ENCODE results near the gene PEAK1.
"Not testable (repeated sequence)": the region's sequence is repeated elsewhere in the genome, so short reads cannot be mapped to it uniquely, and the experiment has no call there.

Gene PEAK1

GRCh38 chr15:77406846-77407245 lies 13.1 kb downstream of the PEAK1 start:
- Histone ChIP-seq H3K9ac (ENCODE audit: low read length) (no peak overlapping the region), H3K23ac (ENCODE audit: low read length in 2 of 2) (no peak overlapping the region), H2AFZ (ENCODE audit: low read depth, low read length) (no peak overlapping the region), H3K4me2 (ENCODE audit: low read length, poor library complexity, severe bottlenecking) (no peak overlapping the region), H3K79me1 (replicated peaks; ENCODE audit: low read length, poor library complexity, severe bottlenecking) (peaks cover 13% of the 10 kb centered on the region), H2AK5ac (ENCODE audit: low read length, severe bottlenecking) (no peak overlapping the region), H3K14ac (ENCODE audit: low read length in 2 of 2) (no peak overlapping the region), H3K9me3 (ENCODE audit: control insufficient read depth, low read length) (no peaks in the 10 kb centered on the region), H3K4me1 (ENCODE audit: control insufficient read depth, insufficient read depth, low read depth, low read length) (no peaks in the 10 kb centered on the region), H3K27me3 (ENCODE audit: control insufficient read depth in 1 of 2, insufficient read depth in 1 of 2, low read length in 2 of 2) (no peaks in the 10 kb centered on the region), H3K4ac (ENCODE audit: low read depth in 1 of 2, low read length in 2 of 2) (no peak overlapping the region), H3K4me3 (ENCODE audit: insufficient read depth in 1 of 2, low read depth in 1 of 2, low read length in 2 of 2) (no peak overlapping the region), H3K36me3 (ENCODE audit: control insufficient read depth in 1 of 2, insufficient read depth in 2 of 2, low read depth in 1 of 2, low read length in 2 of 2) (peaks cover 0 to 4% of the 10 kb centered on the region in 2 experiments), H3K27ac (ENCODE audit: low read length, poor library complexity, severe bottlenecking) (no peak overlapping the region), H2BK5ac (ENCODE audit: low read depth, low read length, poor library complexity, severe bottlenecking) (no peak overlapping the region), H4K8ac (ENCODE audit: low read length) (no peak overlapping the region), H2BK12ac (ENCODE audit: low read length in 2 of 2) (no peak overlapping the region), H4K91ac (ENCODE audit: low read length) (no peak overlapping the region), H3K18ac (ENCODE audit: low read depth in 1 of 2, low read length in 2 of 2) (no peak overlapping the region), H2BK15ac (ENCODE audit: low read depth, poor library complexity, severe bottlenecking) (no peak overlapping the region), H2BK120ac (ENCODE audit: low read depth, low read length) (no peak overlapping the region)
- DNase-seq, result no peak
- 96% methylated on average over 4 of the region's 4 CpGs for WGBS

GRCh38 chr15:77406173-77406759 lies 13.6 kb downstream of the PEAK1 start:
- not testable (repeated sequence) for H4K91ac ChIP-seq (ENCODE audit: low read length); H4K8ac ChIP-seq (ENCODE audit: low read length); H2BK120ac ChIP-seq (ENCODE audit: low read depth, low read length); H3K23ac ChIP-seq (ENCODE audit: low read length in 2 of 2); H3K9me3 ChIP-seq (ENCODE audit: control insufficient read depth, low read length); H3K4me3 ChIP-seq (ENCODE audit: insufficient read depth in 1 of 2, low read depth in 1 of 2, low read length in 2 of 2); H3K36me3 ChIP-seq (ENCODE audit: control insufficient read depth in 1 of 2, insufficient read depth in 2 of 2, low read depth in 1 of 2, low read length in 2 of 2); H2AFZ ChIP-seq (ENCODE audit: low read depth, low read length); H3K27me3 ChIP-seq (ENCODE audit: control insufficient read depth in 1 of 2, insufficient read depth in 1 of 2, low read length in 2 of 2); H3K27ac ChIP-seq (ENCODE audit: low read length, poor library complexity, severe bottlenecking); H3K4me1 ChIP-seq (ENCODE audit: control insufficient read depth, insufficient read depth, low read depth, low read length); H2BK5ac ChIP-seq (ENCODE audit: low read depth, low read length, poor library complexity, severe bottlenecking); H3K14ac ChIP-seq (ENCODE audit: low read length in 2 of 2); H2AK5ac ChIP-seq (ENCODE audit: low read length, severe bottlenecking); H3K4me2 ChIP-seq (ENCODE audit: low read length, poor library complexity, severe bottlenecking); H2BK15ac ChIP-seq (ENCODE audit: low read depth, poor library complexity, severe bottlenecking); H2BK12ac ChIP-seq (ENCODE audit: low read length in 2 of 2); H3K4ac ChIP-seq (ENCODE audit: low read depth in 1 of 2, low read length in 2 of 2); H3K9ac ChIP-seq (ENCODE audit: low read length); DNase-seq; H3K18ac ChIP-seq (ENCODE audit: low read depth in 1 of 2, low read length in 2 of 2)
- WGBS, result 96% methylated on average over 1 of the region's 1 CpG
- H3K79me1 ChIP-seq (replicated peaks; ENCODE audit: low read length, poor library complexity, severe bottlenecking), result peaks cover 10% of the 10 kb centered on the region

GRCh38 chr15:77402740-77403379 lies 17.0 kb downstream of the PEAK1 start:
- Histone ChIP-seq H3K14ac (ENCODE audit: low read length in 2 of 2) (no peak overlapping the region), H2BK120ac (ENCODE audit: low read depth, low read length) (no peak overlapping the region), H2BK5ac (ENCODE audit: low read depth, low read length, poor library complexity, severe bottlenecking) (no peak overlapping the region), H3K4me1 (ENCODE audit: control insufficient read depth, insufficient read depth, low read depth, low read length) (no peaks in the 10 kb centered on the region), H2BK15ac (ENCODE audit: low read depth, poor library complexity, severe bottlenecking) (no peak overlapping the region), H3K18ac (ENCODE audit: low read depth in 1 of 2, low read length in 2 of 2) (no peak overlapping the region), H3K4me3 (ENCODE audit: insufficient read depth in 1 of 2, low read depth in 1 of 2, low read length in 2 of 2) (peak overlapping the region in 1 of 2 experiments; percentile 7), H3K36me3 (ENCODE audit: control insufficient read depth in 1 of 2, insufficient read depth in 2 of 2, low read depth in 1 of 2, low read length in 2 of 2) (peaks cover 0 to 4% of the 10 kb centered on the region in 2 experiments), H3K27ac (ENCODE audit: low read length, poor library complexity, severe bottlenecking) (no peak overlapping the region), H2AK5ac (ENCODE audit: low read length, severe bottlenecking) (no peak overlapping the region), H3K4ac (ENCODE audit: low read depth in 1 of 2, low read length in 2 of 2) (no peak overlapping the region), H4K91ac (ENCODE audit: low read length) (no peak overlapping the region), H4K8ac (ENCODE audit: low read length) (no peak overlapping the region), H3K79me1 (replicated peaks; ENCODE audit: low read length, poor library complexity, severe bottlenecking) (peaks cover 9% of the 10 kb centered on the region), H2BK12ac (ENCODE audit: low read length in 2 of 2) (no peak overlapping the region), H3K9ac (ENCODE audit: low read length) (peak overlapping the region; percentile 61), H3K27me3 (ENCODE audit: control insufficient read depth in 1 of 2, insufficient read depth in 1 of 2, low read length in 2 of 2) (no peaks in the 10 kb centered on the region), H3K4me2 (ENCODE audit: low read length, poor library complexity, severe bottlenecking) (no peak overlapping the region), H3K23ac (ENCODE audit: low read length in 2 of 2) (no peak overlapping the region), H2AFZ (ENCODE audit: low read depth, low read length) (no peak overlapping the region), H3K9me3 (ENCODE audit: control insufficient read depth, low read length) (peaks cover 21% of the 10 kb centered on the region)
- 38% methylated on average over 1 of the region's 1 CpG for WGBS
- peak; percentile 66 for DNase-seq

GRCh38 chr15:77400258-77400657 lies 19.6 kb downstream of the PEAK1 start:
- Histone ChIP-seq H2BK120ac (ENCODE audit: low read depth, low read length) (no peak overlapping the region), H2AFZ (ENCODE audit: low read depth, low read length) (no peak overlapping the region), H2BK12ac (ENCODE audit: low read length in 2 of 2) (no peak overlapping the region), H2BK15ac (ENCODE audit: low read depth, poor library complexity, severe bottlenecking) (no peak overlapping the region), H4K8ac (ENCODE audit: low read length) (no peak overlapping the region), H2AK5ac (ENCODE audit: low read length, severe bottlenecking) (no peak overlapping the region), H3K23ac (ENCODE audit: low read length in 2 of 2) (no peak overlapping the region), H3K14ac (ENCODE audit: low read length in 2 of 2) (no peak overlapping the region), H3K9me3 (ENCODE audit: control insufficient read depth, low read length) (peaks cover 28% of the 10 kb centered on the region), H3K27ac (ENCODE audit: low read length, poor library complexity, severe bottlenecking) (no peak overlapping the region), H3K36me3 (ENCODE audit: control insufficient read depth in 1 of 2, insufficient read depth in 2 of 2, low read depth in 1 of 2, low read length in 2 of 2) (peaks cover 0 to 4% of the 10 kb centered on the region in 2 experiments), H4K91ac (ENCODE audit: low read length) (no peak overlapping the region), H3K27me3 (ENCODE audit: control insufficient read depth in 1 of 2, insufficient read depth in 1 of 2, low read length in 2 of 2) (no peaks in the 10 kb centered on the region), H3K79me1 (replicated peaks; ENCODE audit: low read length, poor library complexity, severe bottlenecking) (peaks cover 5% of the 10 kb centered on the region), H3K4ac (ENCODE audit: low read depth in 1 of 2, low read length in 2 of 2) (no peak overlapping the region), H3K18ac (ENCODE audit: low read depth in 1 of 2, low read length in 2 of 2) (no peak overlapping the region), H2BK5ac (ENCODE audit: low read depth, low read length, poor library complexity, severe bottlenecking) (no peak overlapping the region), H3K4me1 (ENCODE audit: control insufficient read depth, insufficient read depth, low read depth, low read length) (no peaks in the 10 kb centered on the region), H3K4me2 (ENCODE audit: low read length, poor library complexity, severe bottlenecking) (no peak overlapping the region), H3K9ac (ENCODE audit: low read length) (no peak overlapping the region), H3K4me3 (ENCODE audit: insufficient read depth in 1 of 2, low read depth in 1 of 2, low read length in 2 of 2) (no peak overlapping the region)
- DNase-seq, result no peak
- no CpG with 5 or more reads among the region's 1 CpG for WGBS

All from mesenchymal stem cell (in vitro differentiated cells and primary cell).